HepG2 (cell line): ENCODE results near the gene GRID1. TPM values are rescaled to one million over a fixed set of nuclear protein-coding genes. Genes with fewer than 3 reads are reported as not detected.

Experiments
- ATAC-seq: fragments of 200-7000 bp; cut with Tn5 transposase; 3 replicates; pipeline ENCODE4 v1.9.1; 2020; ENCODE audit warnings: mild to moderate bottlenecking, moderate library complexity
- BruUV-seq: library from RNA; stranded (reverse); fragments of 400-500 nt; replicated peaks from 2 replicates; lab custom pipeline; 2021; lab: Mats Ljungman, UMichigan
- CTCF ChIA-PET: fragments of 300-600 bp; formaldehyde crosslinking; extraction: SDS; loops from one replicate; lab custom pipeline; 2021; ENCODE audit warnings: low total read pairs, inconsistent platforms, low intra/inter-chr PET ratio; lab: Yijun Ruan, JAX
- POLR2A ChIA-PET: fragments of 350-600 bp; sonication (Branson Sonifier 250); formaldehyde crosslinking; loops from one replicate; lab custom pipeline; 2020; ENCODE audit warnings: antibody characterized with exemption, inconsistent platforms; lab: Yijun Ruan, JAX
- DNase-seq: peaks from one replicate; pipeline ENCODE4 v3.0.0-alpha.2; 2015; ENCODE audit warnings: low spot score
- FAIRE-seq: peaks from 3 replicates; lab custom pipeline; 2011; peaks lifted over from hg19 to GRCh38; lab: Jason Lieb, UNC
- H2AFZ ChIP-seq: one replicate; pipeline ENCODE4 v1.6.1; 2011; ENCODE audit warnings: low read length, inconsistent platforms
- H3K27ac ChIP-seq: fragments of 300-600 bp; 3 replicates; pipeline ENCODE4 v1.8.0; 2011; ENCODE audit warnings: mixed run types, mild to moderate bottlenecking, mixed read lengths, low read length, inconsistent platforms; ENCODE audit not compliant: insufficient read depth; ENCODE audit errors: extremely low read length
- H3K27me3 ChIP-seq, 2 experiments: fragments of 200-600 bp in 1 of 2; 2 replicates in 1 of 2; 3 replicates in 1 of 2; pipeline versions ENCODE4 v1.6.0 to v1.8.0; 2011; ENCODE audit warnings: low read length in 2 of 2, mild to moderate bottlenecking in 2 of 2, moderate library complexity in 2 of 2, inconsistent platforms in 1 of 2; ENCODE audit not compliant: insufficient read depth in 2 of 2, control insufficient read depth in 1 of 2
- H3K36me3 ChIP-seq, 2 experiments: fragments of 200-600 bp in 1 of 2; replicated peaks in 1 of 2; 2 replicates in 1 of 2; 3 replicates in 1 of 2; pipeline versions ENCODE4 v1.5.1 to v1.8.0; 2011; ENCODE audit warnings: low read length in 2 of 2, inconsistent platforms in 1 of 2; ENCODE audit not compliant: insufficient read depth in 2 of 2, control insufficient read depth in 1 of 2
- H3K4me1 ChIP-seq: 2 replicates; pipeline ENCODE4 v1.5.1; 2012; ENCODE audit warnings: low read length, inconsistent platforms; ENCODE audit not compliant: insufficient read depth
- H3K4me2 ChIP-seq: 2 replicates; pipeline ENCODE4 v1.6.0; 2011; ENCODE audit warnings: low read depth, low read length, inconsistent platforms
- H3K4me3 ChIP-seq, 3 experiments: fragments of 200-600 bp in 1 of 3; sonication (generic), shearing (Covaris generic) in 1 of 3; replicated peaks in 1 of 3; 2 replicates each; pipeline ENCODE4 v1.5.1; 2011 to 2016; ENCODE audit warnings: low read length in 3 of 3, inconsistent platforms in 2 of 3, low read depth in 2 of 3, mild to moderate bottlenecking in 2 of 3, control low read depth in 1 of 3, mixed read lengths in 1 of 3; ENCODE audit not compliant: insufficient read depth in 1 of 3
- H3K79me2 ChIP-seq: one replicate; pipeline ENCODE4 v1.6.1; 2011; ENCODE audit warnings: low read length, inconsistent platforms; ENCODE audit not compliant: insufficient read depth
- H3K9ac ChIP-seq: 2 replicates; pipeline ENCODE4 v1.6.0; 2011; ENCODE audit warnings: mild to moderate bottlenecking, low read depth, low read length, inconsistent platforms; ENCODE audit not compliant: insufficient read depth
- H3K9me3 ChIP-seq: 2 replicates; pipeline ENCODE4 v1.5.1; 2012; ENCODE audit warnings: mild to moderate bottlenecking, low read length
- H4K20me1 ChIP-seq: 2 replicates; pipeline ENCODE4 v1.6.0; 2011; ENCODE audit warnings: inconsistent platforms, mild to moderate bottlenecking, low read length, moderate library complexity; ENCODE audit not compliant: insufficient read depth
- BHLHE40 ChIP-seq: IDR thresholded peaks from 2 replicates; pipeline ENCODE4 v1.6.1; 2011; ENCODE audit warnings: low read length, improper control_type of control experiment
- CBX5 ChIP-seq: sonication (generic); formaldehyde crosslinking; IDR thresholded peaks from 2 replicates; pipeline ENCODE4 v1.4.0; 2020; ENCODE audit warnings: missing genetic modification reagents, borderline replicate concordance
- HHEX ChIP-seq: IDR thresholded peaks from 2 replicates; pipeline ENCODE4 v1.6.1; 2016; ENCODE audit warnings: control low read depth
- HOXA5 ChIP-seq: sonication (generic); formaldehyde crosslinking; IDR thresholded peaks from 2 replicates; pipeline ENCODE4 v1.4.0; 2020; ENCODE audit warnings: missing genetic modification reagents
- KLF9 ChIP-seq: IDR thresholded peaks from 2 replicates; pipeline ENCODE4 v1.6.1; 2016; ENCODE audit warnings: low read depth
- PHF21A ChIP-seq: sonication (generic); formaldehyde crosslinking; IDR thresholded peaks from 2 replicates; pipeline ENCODE4 v1.5.0; 2020; ENCODE audit warnings: mild to moderate bottlenecking, missing genetic modification reagents
- REXO4 ChIP-seq: sonication (generic); formaldehyde crosslinking; IDR thresholded peaks from 2 replicates; pipeline ENCODE4 v1.8.0; 2022; ENCODE audit warnings: missing genetic modification reagents, mild to moderate bottlenecking, borderline replicate concordance
- TBX2 ChIP-seq: sonication (generic); formaldehyde crosslinking; IDR thresholded peaks from 2 replicates; pipeline ENCODE4 v1.5.0; 2020; ENCODE audit warnings: missing genetic modification reagents, mild to moderate bottlenecking, borderline replicate concordance
- ZNF121 ChIP-seq: sonication (generic); formaldehyde crosslinking; IDR thresholded peaks from 2 replicates; pipeline ENCODE4 v1.5.0; 2020; ENCODE audit warnings: mild to moderate bottlenecking, missing genetic modification reagents
- ZNF609 ChIP-seq: sonication (generic); formaldehyde crosslinking; IDR thresholded peaks from 2 replicates; pipeline ENCODE4 v1.4.0; 2020; ENCODE audit warnings: mild to moderate bottlenecking, missing genetic modification reagents, borderline replicate concordance
- ZNF616 ChIP-seq: sonication (generic); formaldehyde crosslinking; IDR thresholded peaks from 2 replicates; pipeline ENCODE4 v1.5.0; 2020; ENCODE audit warnings: low read depth, mild to moderate bottlenecking, missing genetic modification reagents
- WGBS: methylation state at CpG from one replicate; pipeline ENCODE4 v1.1.6; 2017; ENCODE audit warnings: low lambda C conversion rate; 5-methylcytosine and 5-hydroxymethylcytosine counted together
- in situ Hi-C: cut with HindIII; loops from 2 replicates; pipeline ENCODE4 v1.10.0; 2017; ENCODE audit warnings: low pct_unique_long_range_greater_than_20kb; ENCODE audit not compliant: extremely low pct_ligation_motif_present
- intact Hi-C: fragments of 100-400 bp; cut with micrococcal nuclease; formaldehyde crosslinking; loops from one replicate; pipeline ENCODE4 v1.10.0; 2022; ENCODE audit not compliant: unreplicated experiment
- polyA plus RNA-seq, 8 experiments: library from polyadenylated mRNA; depleted of rRNA in 3 of 8; stranded (reverse) in 7 of 8; unstranded in 1 of 8; fragments of >200 nt; fragmentation: Illumina TruSeq in 4 of 8; extraction: Trizol in 4 of 8; gene quantifications; 2 replicates each; pipeline versions ENCODE4 v1.2.1 to v1.2.3, GENCODE V29; 2011 to 2016; ENCODE audit warnings: low read depth in 4 of 8, missing spikeins in 1 of 8, mixed read lengths in 1 of 8; ENCODE audit not compliant: insufficient read depth in 1 of 8
- total RNA-seq, 5 experiments: library from RNA; depleted of rRNA; stranded (reverse); fragments of >200 nt; fragmentation: Illumina TruSeq; extraction: Trizol; gene quantifications; 2 replicates each; pipeline ENCODE4 v1.2.3, GENCODE V29; 2016; ENCODE audit warnings: low read depth in 1 of 5
- TF ChIP-seq, protein P1 (sequence below): IDR thresholded peaks from 2 replicates; pipeline ENCODE4 v1.6.1; 2016; ENCODE audit warnings: low read depth, missing genetic modification reagents, missing compliant biosample characterization
- TF ChIP-seq, protein P2 (sequence below): sonication (generic); formaldehyde crosslinking; IDR thresholded peaks from 2 replicates; pipeline ENCODE4; 2020; ENCODE audit warnings: missing genetic modification reagents, mild to moderate bottlenecking, borderline replicate concordance

GRID1 gene
- total and polyA plus RNA-seq, 2 of the 13 experiments (the other 11 are each of a cell fraction or from before 2014, with no cell fraction given), result 0.05 TPM; not detected in 1

- Histone ChIP-seq H3K4me3 (no peak overlapping the region), H3K4me1 (no peaks in the 10 kb centered on the region), H3K4me2 (no peak overlapping the region), H3K9ac (no peak overlapping the region), H3K27ac (no peak overlapping the region), H2AFZ (no peak overlapping the region), H3K27me3 (no peaks in the 10 kb centered on the region; a peak in 1 of 5 replicates), H3K9me3 (peaks cover 10% of the 10 kb centered on the region), H3K36me3 (no peaks in the 10 kb centered on the region), H3K79me2 (no peaks in the 10 kb centered on the region), H4K20me1 (no peaks in the 10 kb centered on the region)
- TF ChIP-seq CBX5 (CRISPR knock-in tag) (no peak), PHF21A (CRISPR knock-in tag) (no peak), HOXA5 (no peak), BHLHE40 (no peak), ZNF609 (no peak), ZNF121 (CRISPR knock-in tag) (no peak), REXO4 (CRISPR knock-in tag) (no peak), HHEX (CRISPR knock-in tag) (no peak), KLF9 (CRISPR knock-in tag) (no peak), ZNF616 (no peak), TBX2 (CRISPR knock-in tag) (no peak)
- TF ChIP-seq, protein P1, sequence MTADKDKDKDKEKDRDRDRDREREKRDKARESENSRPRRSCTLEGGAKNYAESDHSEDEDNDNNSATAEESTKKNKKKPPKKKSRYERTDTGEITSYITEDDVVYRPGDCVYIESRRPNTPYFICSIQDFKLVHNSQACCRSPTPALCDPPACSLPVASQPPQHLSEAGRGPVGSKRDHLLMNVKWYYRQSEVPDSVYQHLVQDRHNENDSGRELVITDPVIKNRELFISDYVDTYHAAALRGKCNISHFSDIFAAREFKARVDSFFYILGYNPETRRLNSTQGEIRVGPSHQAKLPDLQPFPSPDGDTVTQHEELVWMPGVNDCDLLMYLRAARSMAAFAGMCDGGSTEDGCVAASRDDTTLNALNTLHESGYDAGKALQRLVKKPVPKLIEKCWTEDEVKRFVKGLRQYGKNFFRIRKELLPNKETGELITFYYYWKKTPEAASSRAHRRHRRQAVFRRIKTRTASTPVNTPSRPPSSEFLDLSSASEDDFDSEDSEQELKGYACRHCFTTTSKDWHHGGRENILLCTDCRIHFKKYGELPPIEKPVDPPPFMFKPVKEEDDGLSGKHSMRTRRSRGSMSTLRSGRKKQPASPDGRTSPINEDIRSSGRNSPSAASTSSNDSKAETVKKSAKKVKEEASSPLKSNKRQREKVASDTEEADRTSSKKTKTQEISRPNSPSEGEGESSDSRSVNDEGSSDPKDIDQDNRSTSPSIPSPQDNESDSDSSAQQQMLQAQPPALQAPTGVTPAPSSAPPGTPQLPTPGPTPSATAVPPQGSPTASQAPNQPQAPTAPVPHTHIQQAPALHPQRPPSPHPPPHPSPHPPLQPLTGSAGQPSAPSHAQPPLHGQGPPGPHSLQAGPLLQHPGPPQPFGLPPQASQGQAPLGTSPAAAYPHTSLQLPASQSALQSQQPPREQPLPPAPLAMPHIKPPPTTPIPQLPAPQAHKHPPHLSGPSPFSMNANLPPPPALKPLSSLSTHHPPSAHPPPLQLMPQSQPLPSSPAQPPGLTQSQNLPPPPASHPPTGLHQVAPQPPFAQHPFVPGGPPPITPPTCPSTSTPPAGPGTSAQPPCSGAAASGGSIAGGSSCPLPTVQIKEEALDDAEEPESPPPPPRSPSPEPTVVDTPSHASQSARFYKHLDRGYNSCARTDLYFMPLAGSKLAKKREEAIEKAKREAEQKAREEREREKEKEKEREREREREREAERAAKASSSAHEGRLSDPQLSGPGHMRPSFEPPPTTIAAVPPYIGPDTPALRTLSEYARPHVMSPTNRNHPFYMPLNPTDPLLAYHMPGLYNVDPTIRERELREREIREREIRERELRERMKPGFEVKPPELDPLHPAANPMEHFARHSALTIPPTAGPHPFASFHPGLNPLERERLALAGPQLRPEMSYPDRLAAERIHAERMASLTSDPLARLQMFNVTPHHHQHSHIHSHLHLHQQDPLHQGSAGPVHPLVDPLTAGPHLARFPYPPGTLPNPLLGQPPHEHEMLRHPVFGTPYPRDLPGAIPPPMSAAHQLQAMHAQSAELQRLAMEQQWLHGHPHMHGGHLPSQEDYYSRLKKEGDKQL (CRISPR knock-in tag), result no peak
- TF ChIP-seq, protein P2, sequence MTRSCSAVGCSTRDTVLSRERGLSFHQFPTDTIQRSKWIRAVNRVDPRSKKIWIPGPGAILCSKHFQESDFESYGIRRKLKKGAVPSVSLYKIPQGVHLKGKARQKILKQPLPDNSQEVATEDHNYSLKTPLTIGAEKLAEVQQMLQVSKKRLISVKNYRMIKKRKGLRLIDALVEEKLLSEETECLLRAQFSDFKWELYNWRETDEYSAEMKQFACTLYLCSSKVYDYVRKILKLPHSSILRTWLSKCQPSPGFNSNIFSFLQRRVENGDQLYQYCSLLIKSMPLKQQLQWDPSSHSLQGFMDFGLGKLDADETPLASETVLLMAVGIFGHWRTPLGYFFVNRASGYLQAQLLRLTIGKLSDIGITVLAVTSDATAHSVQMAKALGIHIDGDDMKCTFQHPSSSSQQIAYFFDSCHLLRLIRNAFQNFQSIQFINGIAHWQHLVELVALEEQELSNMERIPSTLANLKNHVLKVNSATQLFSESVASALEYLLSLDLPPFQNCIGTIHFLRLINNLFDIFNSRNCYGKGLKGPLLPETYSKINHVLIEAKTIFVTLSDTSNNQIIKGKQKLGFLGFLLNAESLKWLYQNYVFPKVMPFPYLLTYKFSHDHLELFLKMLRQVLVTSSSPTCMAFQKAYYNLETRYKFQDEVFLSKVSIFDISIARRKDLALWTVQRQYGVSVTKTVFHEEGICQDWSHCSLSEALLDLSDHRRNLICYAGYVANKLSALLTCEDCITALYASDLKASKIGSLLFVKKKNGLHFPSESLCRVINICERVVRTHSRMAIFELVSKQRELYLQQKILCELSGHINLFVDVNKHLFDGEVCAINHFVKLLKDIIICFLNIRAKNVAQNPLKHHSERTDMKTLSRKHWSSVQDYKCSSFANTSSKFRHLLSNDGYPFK (CRISPR knock-in tag), result no peak
- ChIA-PET CTCF (no interaction called here), POLR2A (no interaction called here)
- DNase-seq (no peak), FAIRE-seq (no peak), ATAC-seq (no peak; the same call in 2 of the 3 replicates)
- intact Hi-C loops, result no loop called here
- 17% methylated on average over 3 of the region's 3 CpGs for WGBS
- in situ Hi-C loops, result no loop called here
- BruUV-seq, result no TSS peak
Measured at GRCh38 chr10:86025509-86025908, 341.1 kb downstream of the GRID1 start.
